Kidney (tissue), 14 donors: ENCODE data around the gene VAV2. TPM values are rescaled to one million over a fixed set of nuclear protein-coding genes. Genes with fewer than 3 reads are reported as not detected.
A peak's percentile ranks its signal among the peaks of the same experiment; 100 is the strongest.
"Not testable (repeated sequence)": the region's sequence is repeated elsewhere in the genome, so short reads cannot be mapped to it uniquely, and the experiment has no call there.

Source experiments
- DNase-seq, 5 donors: peaks; one replicate each; pipeline ENCODE4 v3.0.0-alpha.2; 2013 to 2020
- FAIRE-seq: peaks from 2 replicates; lab custom pipeline; 2012; peaks lifted over from hg19 to GRCh38; lab: Jason Lieb, UNC
- H3K27ac ChIP-seq, 2 donors: one replicate each; pipeline ENCODE4 v1.7.0; 2013; ENCODE audit warnings: low read depth in 2 of 2, low read length in 2 of 2, inconsistent platforms in 1 of 2
- H3K27me3 ChIP-seq: one replicate; pipeline ENCODE4 v1.7.1; 2013; ENCODE audit warnings: low read length, inconsistent platforms; ENCODE audit not compliant: control insufficient read depth, insufficient read depth
- H3K36me3 ChIP-seq, 3 donors: one replicate each; pipeline versions ENCODE4 v1.7.0 to v1.7.1; 2013; ENCODE audit warnings: low read length in 3 of 3, control low read depth in 1 of 3, inconsistent platforms in 1 of 3; ENCODE audit not compliant: insufficient read depth in 3 of 3, control insufficient read depth in 2 of 3
- H3K4me1 ChIP-seq, 3 donors: one replicate each; pipeline versions ENCODE4 v1.7.0 to v1.7.1; 2013; ENCODE audit warnings: low read length in 3 of 3, inconsistent platforms in 1 of 3, low read depth in 1 of 3; ENCODE audit not compliant: control insufficient read depth in 2 of 3, insufficient read depth in 2 of 3
- H3K4me3 ChIP-seq, 3 donors: one replicate each; pipeline versions ENCODE4 v1.7.0 to v1.8.1; 2013; ENCODE audit warnings: low read length in 3 of 3, control low read depth in 1 of 3, inconsistent platforms in 1 of 3
- H3K9ac ChIP-seq, 3 donors: one replicate each; pipeline versions ENCODE4 v1.7.0 to v1.7.1; 2013; ENCODE audit warnings: low read length in 3 of 3, control low read depth in 1 of 3, inconsistent platforms in 1 of 3
- H3K9me3 ChIP-seq, 3 donors: one replicate each; pipeline versions ENCODE4 v1.7.0 to v1.7.1; 2013; ENCODE audit warnings: low read length in 3 of 3, control low read depth in 1 of 3, inconsistent platforms in 1 of 3; ENCODE audit not compliant: control insufficient read depth in 2 of 3, insufficient read depth in 1 of 3
- CTCF ChIP-seq: IDR thresholded peaks from 3 replicates; pipeline ENCODE4 v1.5.1; 2012; ENCODE audit warnings: mild to moderate bottlenecking, moderate library complexity, borderline replicate concordance; ENCODE audit not compliant: insufficient read depth; ENCODE audit errors: extremely low read depth
- intact Hi-C: fragments of 100-400 bp; cut with DNase I; formaldehyde crosslinking; loops from one replicate; pipeline ENCODE4 v1.11.1; 2022
- polyA plus RNA-seq: library from polyadenylated mRNA; stranded (reverse); fragments of 350-450 nt; fragmentation: Illumina TruSeq; extraction: RNeasy Lipid Tissue Mini Kit (QIAGEN cat#74804); gene quantifications from one replicate; pipeline ENCODE4 v1.2.3, GENCODE V29; 2014; ENCODE audit warnings: low read depth, low replicate concordance; ENCODE audit not compliant: insufficient read depth
- total RNA-seq: library from RNA; stranded (reverse); fragmentation: NEBNext Ultra II Directional; extraction: Animal tissue kit (Norgen Biotek cat#: 25700); gene quantifications from one replicate; pipeline ENCODE4 v1.2.1, GENCODE V29; 2021
- donor health status: control.
- donor health status: control.
- donor health status: control.
- donor health status: control.
- donor health status: control.
- donor health status: DM: yes; HTN: yes; CAD: no.
- donor health status: Normal renal cell carcinoma (clear cell type).

VAV2 gene
- total and polyA plus RNA-seq, 2 donors from 2014 or later = 22.3 to 47.1 TPM

GRCh38 chr9:133989625-133990365 lies 2.3 kb downstream of the VAV2 start:
- FAIRE-seq (no peak), DNase-seq (peak in 1 of 5 donors; percentile 67)
- H3K36me3 ChIP-seq = no peaks in the 10 kb centered on the region
- H3K9ac ChIP-seq = peak overlapping the region in 1 of 3 donors; percentile 61
- no peaks in the 10 kb centered on the region for H3K9me3 ChIP-seq
- H3K27ac ChIP-seq = peak overlapping the region; percentile 28 to 92
- no peaks in the 10 kb centered on the region for H3K27me3 ChIP-seq
- peaks cover 0 to 28% (median 13%) of the 10 kb centered on the region in 3 donors for H3K4me1 ChIP-seq
- H3K4me3 ChIP-seq = peak overlapping the region in 2 of 3 donors; percentile 42 to 71
- intact Hi-C loops = no loop called here
- no peak for TF ChIP-seq CTCF

- H3K27ac ChIP-seq, H3K9ac ChIP-seq, intact Hi-C loops, H3K36me3 ChIP-seq, FAIRE-seq, H3K9me3 ChIP-seq, H3K27me3 ChIP-seq, H3K4me3 ChIP-seq: not testable (repeated sequence)
- DNase-seq = peak in 1 of 5 donors; percentile 46
- peaks cover 0 to 23% (median 10%) of the 10 kb centered on the region in 3 donors for H3K4me1 ChIP-seq
Observed at GRCh38 chr9:133988771-133989170, 3.4 kb downstream of the VAV2 start.

GRCh38 chr9:133987946-133988665 lies 4.0 kb downstream of the VAV2 start:
- H3K4me1 ChIP-seq = peaks cover 0 to 17% (median 10%) of the 10 kb centered on the region in 3 donors
- FAIRE-seq (no peak), DNase-seq (peak in 1 of 5 donors; percentile 58)
- no peak overlapping the region for H3K27ac ChIP-seq
- no peak for TF ChIP-seq CTCF
- intact Hi-C loops = no loop called here
- no peaks in the 10 kb centered on the region for H3K36me3 ChIP-seq
- no peaks in the 10 kb centered on the region for H3K27me3 ChIP-seq
- no peaks in the 10 kb centered on the region for H3K9me3 ChIP-seq
- no peak overlapping the region for H3K9ac ChIP-seq
- H3K4me3 ChIP-seq = no peak overlapping the region

GRCh38 chr9:133987446-133987788 lies 4.7 kb downstream of the VAV2 start:
- Histone ChIP-seq H3K36me3 (no peaks in the 10 kb centered on the region), H3K27ac (no peak overlapping the region), H3K4me3 (no peak overlapping the region), H3K9ac (no peak overlapping the region), H3K4me1 (peaks cover 0 to 16% (median 10%) of the 10 kb centered on the region in 3 donors), H3K9me3 (no peaks in the 10 kb centered on the region), H3K27me3 (no peaks in the 10 kb centered on the region)
- FAIRE-seq (no peak), DNase-seq (peak in 2 of 5 donors; percentile 63 to 64)
- intact Hi-C loops = no loop called here
- no peak for TF ChIP-seq CTCF
